H54 (cell line): ENCODE measurements around the gene PDZD2.

ENCODE experiments used
- DNase-seq: peaks from one replicate; pipeline ENCODE4 v3.0.0; 2011; ENCODE audit warnings: low spot score, mixed read lengths; ENCODE audit not compliant: insufficient read length
- FAIRE-seq: peaks from 3 replicates; lab custom pipeline; 2011; peaks lifted over from hg19 to GRCh38; lab: Jason Lieb, UNC
- POLR2A ChIP-seq: IDR thresholded peaks from 2 replicates; pipeline ENCODE4 v1.6.1; 2011; ENCODE audit warnings: low read depth, mild to moderate bottlenecking, low read length

The PDZD2 gene

GRCh38 chr5:31937226-31937625 lies 298.3 kb downstream of the PDZD2 start:
- DNase-seq (no peak), FAIRE-seq (no peak)
- no peak for TF ChIP-seq POLR2A

GRCh38 chr5:31937703-31938102 lies 298.8 kb downstream of the PDZD2 start:
- TF ChIP-seq POLR2A: no peak
- no peak for DNase-seq
- no peak for FAIRE-seq

DNA sequence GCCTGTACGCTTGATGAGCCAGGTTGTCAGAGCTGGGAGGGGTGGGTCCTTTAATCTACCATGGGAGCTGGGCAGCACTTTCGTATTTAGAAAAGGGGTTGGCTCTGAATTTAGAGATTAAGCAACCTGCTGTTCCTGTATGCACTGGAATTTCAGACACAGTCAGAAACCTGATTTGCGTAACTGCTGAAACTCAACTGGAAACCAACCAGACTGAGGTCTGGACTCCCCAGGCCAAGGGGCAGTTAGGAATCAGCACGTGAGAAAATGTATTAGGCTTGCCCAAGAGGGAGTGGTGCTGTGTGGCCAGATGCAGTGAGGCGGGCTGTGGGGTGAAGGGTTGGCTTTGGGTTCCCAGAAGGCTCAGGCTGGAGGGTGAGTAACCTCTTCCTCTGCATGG lies 300.2 kb downstream of the PDZD2 start:
- DNase-seq (no peak), FAIRE-seq (no peak)
- TF ChIP-seq POLR2A: no peak

GRCh38 chr5:31941151-31941755 lies 302.3 kb downstream of the PDZD2 start:
- TF ChIP-seq POLR2A: no peak
- DNase-seq: no peak
- FAIRE-seq: no peak

- DNase-seq (no peak), FAIRE-seq (no peak)
- TF ChIP-seq POLR2A: no peak
These were observed 303.6 kb downstream of the PDZD2 start for GRCh38 chr5:31942546-31942945.

- DNase-seq (no peak), FAIRE-seq (no peak)
- no peak for TF ChIP-seq POLR2A
These were observed 305.9 kb downstream of the PDZD2 start for GRCh38 chr5:31944684-31945445.

DNA sequence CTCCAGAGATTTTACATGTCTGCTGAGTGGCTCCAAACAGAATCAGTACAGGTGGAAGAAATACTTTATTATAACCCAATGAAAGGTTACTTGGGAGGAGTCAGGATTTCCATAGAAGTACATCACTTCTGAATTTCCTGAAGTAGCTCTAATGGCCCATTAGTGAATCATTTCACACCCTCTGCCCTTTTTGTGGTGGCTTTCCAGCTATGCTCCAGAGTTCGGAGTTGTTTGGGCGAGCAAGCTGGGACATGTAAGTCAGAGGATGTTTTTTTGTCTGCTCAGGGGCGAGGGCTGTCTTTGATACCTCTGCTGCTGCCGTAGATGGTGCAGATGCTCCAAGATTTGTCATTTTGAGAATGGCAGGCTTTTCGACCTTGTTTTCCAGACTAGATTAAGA lies 309.1 kb downstream of the PDZD2 start:
- no peak for TF ChIP-seq POLR2A
- DNase-seq (no peak), FAIRE-seq (no peak)

DNA sequence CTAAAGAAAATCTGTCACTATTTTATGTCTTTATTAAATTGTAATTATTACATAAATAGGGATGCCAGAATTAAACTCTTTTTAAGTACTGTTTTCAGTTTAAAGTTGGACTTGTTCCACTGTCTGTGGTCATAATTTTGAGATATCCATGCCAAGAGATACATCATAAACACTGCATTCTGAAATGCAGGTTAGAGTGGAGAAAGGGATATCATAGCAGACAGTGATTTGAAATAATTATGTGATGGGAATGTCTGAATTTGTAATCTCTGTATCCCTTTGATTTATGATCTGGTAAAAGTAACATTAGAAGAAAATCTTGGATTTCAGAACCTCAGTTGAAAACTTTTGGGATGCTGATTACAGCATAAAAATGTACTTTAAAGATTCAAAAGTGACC lies 313.1 kb downstream of the PDZD2 start:
- DNase-seq (no peak), FAIRE-seq (no peak)
- no peak for TF ChIP-seq POLR2A

GRCh38 chr5:31954091-31954490 lies 315.2 kb downstream of the PDZD2 start:
- DNase-seq (no peak), FAIRE-seq (no peak)
- no peak for TF ChIP-seq POLR2A

- no peak for FAIRE-seq
- TF ChIP-seq POLR2A: no peak
- DNase-seq: no peak
These were observed 318.2 kb downstream of the PDZD2 start for GRCh38 chr5:31957151-31957550.

DNA sequence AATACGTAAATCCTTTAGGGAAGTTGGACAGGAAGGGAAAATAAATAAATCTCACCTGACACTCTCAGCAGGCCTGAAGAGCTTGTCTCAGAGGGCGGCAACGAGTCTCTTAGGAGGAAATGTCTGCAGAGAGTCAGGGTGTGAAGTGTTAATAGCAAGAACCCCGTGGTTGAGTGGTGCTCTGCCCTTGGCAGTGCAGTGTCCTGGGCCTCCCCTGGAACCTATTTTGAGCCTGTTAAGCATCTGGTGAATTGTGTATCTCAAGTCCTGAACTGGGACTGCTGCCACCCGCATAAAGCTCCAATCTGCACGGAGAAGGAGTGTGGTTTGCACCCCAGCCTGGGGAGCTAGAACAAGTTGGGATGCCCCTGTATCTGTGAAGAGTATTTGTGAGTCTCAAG lies 323.4 kb downstream of the PDZD2 start:
- no peak for DNase-seq
- FAIRE-seq: no peak
- TF ChIP-seq POLR2A: no peak

DNA sequence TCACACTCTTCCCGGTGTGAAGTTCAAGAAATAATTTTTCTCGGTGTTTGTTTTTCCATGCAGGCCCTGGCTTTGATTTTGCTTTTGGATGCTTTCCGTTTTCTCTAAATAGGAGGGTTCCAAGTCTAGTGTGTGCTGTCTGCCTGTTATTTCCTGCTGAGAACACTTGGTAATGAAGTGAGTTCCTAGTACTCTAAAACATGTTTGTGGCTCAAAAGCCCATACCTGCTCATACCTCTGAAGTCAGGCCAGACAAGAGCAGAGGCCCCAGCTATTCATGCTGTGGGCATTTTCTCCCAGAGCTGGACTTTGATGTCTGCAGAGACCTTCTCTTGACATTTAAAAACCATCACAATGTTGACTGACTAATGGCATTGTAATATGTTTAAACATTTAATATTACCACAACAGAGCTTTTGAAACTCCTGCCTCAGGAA lies 324.0 kb downstream of the PDZD2 start:
- DNase-seq (no peak), FAIRE-seq (no peak)
- TF ChIP-seq POLR2A: no peak

DNA sequence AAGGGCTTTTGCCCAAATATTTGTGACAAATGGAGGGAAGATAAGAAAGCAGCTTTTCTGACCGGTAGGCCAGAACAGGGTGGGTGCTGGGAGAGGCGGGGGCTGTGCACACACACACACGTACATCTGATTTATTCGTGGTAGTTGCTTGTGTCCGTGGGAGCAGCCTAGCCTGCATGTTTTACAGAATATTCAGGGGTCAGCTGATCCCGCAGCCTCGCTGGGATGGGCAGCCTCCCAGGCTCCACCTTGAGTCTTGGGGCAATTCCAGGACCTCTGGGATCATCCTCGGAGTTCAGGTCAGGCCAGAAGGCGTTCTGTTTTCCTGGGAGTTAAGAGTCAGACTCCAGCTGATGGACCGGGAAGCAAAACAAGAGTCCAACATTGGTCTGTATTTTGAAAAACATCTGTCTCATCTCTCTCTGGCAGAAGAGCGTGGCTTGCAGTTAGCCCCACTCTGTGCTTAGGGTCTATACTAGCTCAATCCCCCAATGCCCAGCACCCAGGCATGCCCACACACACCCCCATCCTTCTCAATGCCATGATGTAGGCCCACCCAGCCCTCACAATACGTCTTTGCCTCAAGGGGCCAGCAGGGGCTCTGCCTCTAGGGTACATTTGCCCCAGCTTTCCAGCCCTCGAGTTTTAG lies 324.6 kb downstream of the PDZD2 start:
- DNase-seq (no peak), FAIRE-seq (no peak)
- no peak for TF ChIP-seq POLR2A

DNA sequence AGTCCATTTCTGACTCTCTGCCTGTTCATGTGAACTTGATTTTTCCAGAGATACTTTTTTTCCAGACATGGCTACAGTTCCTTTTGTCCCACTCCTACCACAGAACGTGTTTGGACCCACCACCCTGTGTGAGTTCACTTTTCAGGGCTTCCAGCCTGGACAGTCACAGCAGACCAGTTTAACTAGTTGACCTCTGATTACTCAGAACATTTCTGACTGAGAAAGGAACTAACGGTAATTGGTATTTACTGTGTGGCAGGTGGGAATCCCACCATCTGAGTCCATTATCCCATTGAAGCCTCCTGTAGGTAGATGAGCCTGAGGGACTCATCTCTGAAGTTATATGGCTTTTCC lies 325.1 kb downstream of the PDZD2 start:
- TF ChIP-seq POLR2A: no peak
- DNase-seq: no peak
- no peak for FAIRE-seq
